HG03064 (cell line): Measurements from ENCODE around the gene GCM1.

Source experiments
- ATAC-seq: cut with Tn5 transposase; IDR thresholded peaks from one replicate; pipeline ENCODE4 v1.9.1; 2021; ENCODE audit warnings: low read depth; ENCODE audit not compliant: unreplicated experiment

GCM1 gene

GRCh38 chr6:53111865-53112264 is 36.8 kb downstream of the GCM1 start:
- ATAC-seq: no peak

- ATAC-seq: no peak
These were observed 39.0 kb downstream of the GCM1 start for GRCh38 chr6:53109612-53110011.

- no peak for ATAC-seq
These were observed 41.5 kb downstream of the GCM1 start for GRCh38 chr6:53107091-53107490.

GRCh38 chr6:53104916-53105315 is 43.7 kb downstream of the GCM1 start:
- no peak for ATAC-seq

GRCh38 chr6:53103993-53104675 is 44.5 kb downstream of the GCM1 start:
- no peak for ATAC-seq

- ATAC-seq: no peak
These were observed 47.6 kb downstream of the GCM1 start for GRCh38 chr6:53101006-53101405.

- ATAC-seq: no peak
These were observed 48.1 kb downstream of the GCM1 start for GRCh38 chr6:53100561-53100960.

- ATAC-seq: no peak
These were observed 52.9 kb downstream of the GCM1 start for GRCh38 chr6:53095716-53096115.

- no peak for ATAC-seq
These were observed 53.4 kb downstream of the GCM1 start for GRCh38 chr6:53095270-53095669.

GRCh38 chr6:53090576-53090975 is 58.1 kb downstream of the GCM1 start:
- ATAC-seq: no peak

GRCh38 chr6:53089948-53090347 is 58.7 kb downstream of the GCM1 start:
- ATAC-seq: no peak

- no peak for ATAC-seq
These were observed 62.3 kb downstream of the GCM1 start for GRCh38 chr6:53086302-53086701.

- ATAC-seq: no peak
These were observed 67.8 kb downstream of the GCM1 start for GRCh38 chr6:53080813-53081212.
